Left renal cortex interstitium (tissue), 4 donors: Measurements from ENCODE around the gene CDX2. TPM values are rescaled to one million over a fixed set of nuclear protein-coding genes. Genes with fewer than 3 reads are reported as not detected.
A peak's percentile ranks its signal among the peaks of the same experiment; 100 is the strongest.
"Not testable (repeated sequence)": the region's sequence is repeated elsewhere in the genome, so short reads cannot be mapped to it uniquely, and the experiment has no call there.

Experiments
- DNase-seq, 4 donors: peaks; one replicate each; pipeline ENCODE4 v3.0.0-alpha.2; 2013; ENCODE audit warnings: low read depth in 4 of 4, low spot score in 2 of 4, missing footprints in 1 of 4
- polyA plus RNA-seq, 4 donors: library from polyadenylated mRNA; unstranded; fragments of 120-200 nt; gene quantifications; one replicate each; pipeline ENCODE4 v1.2.1, GENCODE V29; 2013; ENCODE audit not compliant: insufficient read length in 4 of 4

CDX2 gene
- polyA plus RNA-seq, 4 donors, result not detected

GRCh38 chr13:27965740-27966640 lies 3.1 kb downstream of the CDX2 start:
- DNase-seq, result no peak

- no peak for DNase-seq
These were observed 3.8 kb downstream of the CDX2 start for GRCh38 chr13:27965343-27965739.

- no peak for DNase-seq
These were observed 4.3 kb downstream of the CDX2 start for GRCh38 chr13:27964741-27965323.

- DNase-seq, result not testable (repeated sequence)
These were observed 4.9 kb downstream of the CDX2 start for GRCh38 chr13:27964206-27964605.

- DNase-seq, result no peak
These were observed 5.6 kb downstream of the CDX2 start for GRCh38 chr13:27963491-27963890.

GRCh38 chr13:27962982-27963381 lies 6.1 kb downstream of the CDX2 start:
- no peak for DNase-seq

GRCh38 chr13:27962128-27962841 lies 6.8 kb downstream of the CDX2 start:
- no peak for DNase-seq

GRCh38 chr13:27961227-27962085 lies 7.7 kb downstream of the CDX2 start:
- no peak for DNase-seq

GRCh38 chr13:27960362-27961226 lies 8.5 kb downstream of the CDX2 start:
- DNase-seq, result no peak

GRCh38 chr13:27959976-27960361 lies 9.1 kb downstream of the CDX2 start:
- DNase-seq, result no peak

- DNase-seq, result no peak
These were observed 12.4 kb downstream of the CDX2 start for GRCh38 chr13:27956576-27957300.

- DNase-seq, result no peak
These were observed 14.0 kb downstream of the CDX2 start for GRCh38 chr13:27955014-27955591.

- DNase-seq, result no peak
These were observed 14.7 kb downstream of the CDX2 start for GRCh38 chr13:27954406-27954851.

GRCh38 chr13:27953676-27954405 lies 15.3 kb downstream of the CDX2 start:
- peak; percentile 60 to 71 (median 69) for DNase-seq

- DNase-seq, result no peak
These were observed 16.0 kb downstream of the CDX2 start for GRCh38 chr13:27952876-27953675.

- DNase-seq, result no peak
These were observed 26.1 kb downstream of the CDX2 start for GRCh38 chr13:27942972-27943371.
